HepG2 (cell line): ENCODE measurements around the gene SH3D19. TPM values are rescaled to one million over a fixed set of nuclear protein-coding genes. Genes with fewer than 3 reads are reported as not detected.

ENCODE experiments used
- HOXA3 ChIP-seq: sonication (generic); formaldehyde crosslinking; IDR thresholded peaks from 2 replicates; pipeline ENCODE4 v1.5.0; 2020; ENCODE audit warnings: missing genetic modification reagents
- ISL2 ChIP-seq: sonication (generic); formaldehyde crosslinking; IDR thresholded peaks from 2 replicates; pipeline ENCODE4 v1.5.0; 2020; ENCODE audit warnings: missing genetic modification reagents
- KDM1A ChIP-seq: IDR thresholded peaks from 2 replicates; pipeline ENCODE4 v1.6.1; 2016; ENCODE audit warnings: missing compliant biosample characterization
- RAD51 ChIP-seq: fragments of 450-650 bp; IDR thresholded peaks from 2 replicates; pipeline ENCODE4 v1.6.1; 2016; ENCODE audit warnings: borderline replicate concordance
- SMAD9 ChIP-seq: sonication (generic); formaldehyde crosslinking; IDR thresholded peaks from 2 replicates; pipeline ENCODE4 v1.5.1; 2020; ENCODE audit warnings: mild to moderate bottlenecking, missing genetic modification reagents
- ZNF30 ChIP-seq: sonication (generic); formaldehyde crosslinking; IDR thresholded peaks from 2 replicates; pipeline ENCODE4 v1.5.0; 2020; ENCODE audit warnings: mild to moderate bottlenecking, missing genetic modification reagents
- ZNF629 ChIP-seq: sonication (generic); formaldehyde crosslinking; conservative IDR thresholded peaks from 2 replicates; pipeline ENCODE4 v1.5.0; 2020; ENCODE audit warnings: missing genetic modification reagents
- ZNF790 ChIP-seq: sonication (generic); formaldehyde crosslinking; IDR thresholded peaks from 2 replicates; pipeline ENCODE4 v1.8.0; 2022; ENCODE audit warnings: missing genetic modification reagents, mild to moderate bottlenecking, borderline replicate concordance
- polyA plus RNA-seq, 8 experiments: library from polyadenylated mRNA; depleted of rRNA in 3 of 8; stranded (reverse) in 7 of 8; unstranded in 1 of 8; fragments of >200 nt; fragmentation: Illumina TruSeq in 4 of 8; extraction: Trizol in 4 of 8; gene quantifications; 2 replicates each; pipeline versions ENCODE4 v1.2.1 to v1.2.3, GENCODE V29; 2011 to 2016; ENCODE audit warnings: low read depth in 4 of 8, missing spikeins in 1 of 8, mixed read lengths in 1 of 8; ENCODE audit not compliant: insufficient read depth in 1 of 8
- total RNA-seq, 5 experiments: library from RNA; depleted of rRNA; stranded (reverse); fragments of >200 nt; fragmentation: Illumina TruSeq; extraction: Trizol; gene quantifications; 2 replicates each; pipeline ENCODE4 v1.2.3, GENCODE V29; 2016; ENCODE audit warnings: low read depth in 1 of 5
- TF ChIP-seq, protein P1 (sequence below): sonication (generic); formaldehyde crosslinking; IDR thresholded peaks from 2 replicates; pipeline ENCODE4 v1.9.0; 2021; ENCODE audit warnings: mild to moderate bottlenecking, missing genetic modification reagents
- TF ChIP-seq, protein P2 (sequence below): sonication (generic); formaldehyde crosslinking; IDR thresholded peaks from 2 replicates; pipeline ENCODE4 v1.5.0; 2020; ENCODE audit warnings: mild to moderate bottlenecking, missing genetic modification reagents, moderate library complexity
- TF ChIP-seq, protein P3 (sequence below): sonication (generic); formaldehyde crosslinking; IDR thresholded peaks from 2 replicates; pipeline ENCODE4 v1.9.0; 2022; ENCODE audit warnings: low read depth, missing genetic modification reagents
- TF ChIP-seq, protein P4 (sequence below): sonication (generic); formaldehyde crosslinking; IDR thresholded peaks from 2 replicates; pipeline ENCODE4 v1.4.0; 2020; ENCODE audit warnings: missing genetic modification reagents
- TF ChIP-seq, protein P5 (sequence below): IDR thresholded peaks from 2 replicates; pipeline ENCODE4 v1.6.1; 2016; ENCODE audit warnings: mild to moderate bottlenecking
- TF ChIP-seq, protein P6 (sequence below): sonication (generic); formaldehyde crosslinking; conservative IDR thresholded peaks from 2 replicates; pipeline ENCODE4 v1.4.0; 2020; ENCODE audit warnings: missing genetic modification reagents

The SH3D19 gene
- total and polyA plus RNA-seq, 2 of the 13 experiments (the other 11 are each of a cell fraction or from before 2014, with no cell fraction given): 31.2 to 38.0 TPM

DNA sequence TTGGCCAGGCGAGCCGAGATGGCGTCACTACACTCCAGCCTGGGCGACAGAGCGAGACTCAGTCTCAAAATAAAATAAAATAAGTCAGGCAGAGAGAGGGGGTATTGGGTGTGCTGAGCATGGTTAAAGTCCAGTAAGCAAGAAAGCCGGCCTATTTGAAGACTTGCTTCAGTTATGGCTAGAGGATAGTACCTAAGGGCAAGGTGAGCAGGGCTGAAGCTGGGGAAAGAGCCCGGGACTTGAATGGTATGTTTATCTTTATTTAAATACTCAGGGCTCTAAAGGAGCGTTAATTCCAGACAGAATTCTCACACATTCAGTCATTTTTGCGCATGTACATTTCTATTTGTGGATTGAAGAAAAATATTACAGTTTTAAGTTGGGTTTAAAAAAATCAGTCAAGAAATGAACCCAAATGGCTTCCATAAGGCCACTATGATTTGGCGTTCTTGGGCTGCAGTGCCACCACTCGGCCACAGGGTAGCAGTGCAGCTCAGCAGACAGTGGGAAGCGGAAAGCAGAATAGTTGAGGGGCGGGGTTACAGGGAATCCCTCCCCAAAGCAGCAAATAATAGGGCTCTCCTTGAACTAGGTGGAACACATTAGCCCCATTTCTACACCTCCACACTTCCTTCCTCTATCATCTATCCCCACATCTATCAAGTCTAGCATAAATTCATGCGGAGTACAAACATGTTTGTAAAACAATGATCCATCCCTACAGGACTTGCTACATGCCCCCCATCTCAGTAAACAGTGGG is 37.2 kb upstream of the SH3D19 start (continued):
- TF ChIP-seq, protein P1, sequence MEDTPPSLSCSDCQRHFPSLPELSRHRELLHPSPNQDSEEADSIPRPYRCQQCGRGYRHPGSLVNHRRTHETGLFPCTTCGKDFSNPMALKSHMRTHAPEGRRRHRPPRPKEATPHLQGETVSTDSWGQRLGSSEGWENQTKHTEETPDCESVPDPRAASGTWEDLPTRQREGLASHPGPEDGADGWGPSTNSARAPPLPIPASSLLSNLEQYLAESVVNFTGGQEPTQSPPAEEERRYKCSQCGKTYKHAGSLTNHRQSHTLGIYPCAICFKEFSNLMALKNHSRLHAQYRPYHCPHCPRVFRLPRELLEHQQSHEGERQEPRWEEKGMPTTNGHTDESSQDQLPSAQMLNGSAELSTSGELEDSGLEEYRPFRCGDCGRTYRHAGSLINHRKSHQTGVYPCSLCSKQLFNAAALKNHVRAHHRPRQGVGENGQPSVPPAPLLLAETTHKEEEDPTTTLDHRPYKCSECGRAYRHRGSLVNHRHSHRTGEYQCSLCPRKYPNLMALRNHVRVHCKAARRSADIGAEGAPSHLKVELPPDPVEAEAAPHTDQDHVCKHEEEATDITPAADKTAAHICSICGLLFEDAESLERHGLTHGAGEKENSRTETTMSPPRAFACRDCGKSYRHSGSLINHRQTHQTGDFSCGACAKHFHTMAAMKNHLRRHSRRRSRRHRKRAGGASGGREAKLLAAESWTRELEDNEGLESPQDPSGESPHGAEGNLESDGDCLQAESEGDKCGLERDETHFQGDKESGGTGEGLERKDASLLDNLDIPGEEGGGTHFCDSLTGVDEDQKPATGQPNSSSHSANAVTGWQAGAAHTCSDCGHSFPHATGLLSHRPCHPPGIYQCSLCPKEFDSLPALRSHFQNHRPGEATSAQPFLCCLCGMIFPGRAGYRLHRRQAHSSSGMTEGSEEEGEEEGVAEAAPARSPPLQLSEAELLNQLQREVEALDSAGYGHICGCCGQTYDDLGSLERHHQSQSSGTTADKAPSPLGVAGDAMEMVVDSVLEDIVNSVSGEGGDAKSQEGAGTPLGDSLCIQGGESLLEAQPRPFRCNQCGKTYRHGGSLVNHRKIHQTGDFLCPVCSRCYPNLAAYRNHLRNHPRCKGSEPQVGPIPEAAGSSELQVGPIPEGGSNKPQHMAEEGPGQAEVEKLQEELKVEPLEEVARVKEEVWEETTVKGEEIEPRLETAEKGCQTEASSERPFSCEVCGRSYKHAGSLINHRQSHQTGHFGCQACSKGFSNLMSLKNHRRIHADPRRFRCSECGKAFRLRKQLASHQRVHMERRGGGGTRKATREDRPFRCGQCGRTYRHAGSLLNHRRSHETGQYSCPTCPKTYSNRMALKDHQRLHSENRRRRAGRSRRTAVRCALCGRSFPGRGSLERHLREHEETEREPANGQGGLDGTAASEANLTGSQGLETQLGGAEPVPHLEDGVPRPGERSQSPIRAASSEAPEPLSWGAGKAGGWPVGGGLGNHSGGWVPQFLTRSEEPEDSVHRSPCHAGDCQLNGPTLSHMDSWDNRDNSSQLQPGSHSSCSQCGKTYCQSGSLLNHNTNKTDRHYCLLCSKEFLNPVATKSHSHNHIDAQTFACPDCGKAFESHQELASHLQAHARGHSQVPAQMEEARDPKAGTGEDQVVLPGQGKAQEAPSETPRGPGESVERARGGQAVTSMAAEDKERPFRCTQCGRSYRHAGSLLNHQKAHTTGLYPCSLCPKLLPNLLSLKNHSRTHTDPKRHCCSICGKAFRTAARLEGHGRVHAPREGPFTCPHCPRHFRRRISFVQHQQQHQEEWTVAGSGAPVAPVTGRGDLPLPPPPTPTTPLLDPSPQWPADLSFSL (CRISPR knock-in tag): no peak
- no peak for TF ChIP-seq ZNF629 (CRISPR knock-in tag)
- TF ChIP-seq SMAD9: no peak
- TF ChIP-seq, protein P2, sequence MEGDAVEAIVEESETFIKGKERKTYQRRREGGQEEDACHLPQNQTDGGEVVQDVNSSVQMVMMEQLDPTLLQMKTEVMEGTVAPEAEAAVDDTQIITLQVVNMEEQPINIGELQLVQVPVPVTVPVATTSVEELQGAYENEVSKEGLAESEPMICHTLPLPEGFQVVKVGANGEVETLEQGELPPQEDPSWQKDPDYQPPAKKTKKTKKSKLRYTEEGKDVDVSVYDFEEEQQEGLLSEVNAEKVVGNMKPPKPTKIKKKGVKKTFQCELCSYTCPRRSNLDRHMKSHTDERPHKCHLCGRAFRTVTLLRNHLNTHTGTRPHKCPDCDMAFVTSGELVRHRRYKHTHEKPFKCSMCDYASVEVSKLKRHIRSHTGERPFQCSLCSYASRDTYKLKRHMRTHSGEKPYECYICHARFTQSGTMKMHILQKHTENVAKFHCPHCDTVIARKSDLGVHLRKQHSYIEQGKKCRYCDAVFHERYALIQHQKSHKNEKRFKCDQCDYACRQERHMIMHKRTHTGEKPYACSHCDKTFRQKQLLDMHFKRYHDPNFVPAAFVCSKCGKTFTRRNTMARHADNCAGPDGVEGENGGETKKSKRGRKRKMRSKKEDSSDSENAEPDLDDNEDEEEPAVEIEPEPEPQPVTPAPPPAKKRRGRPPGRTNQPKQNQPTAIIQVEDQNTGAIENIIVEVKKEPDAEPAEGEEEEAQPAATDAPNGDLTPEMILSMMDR: peak; percentile 97
- no peak for TF ChIP-seq HOXA3 (CRISPR knock-in tag)
- no peak for TF ChIP-seq ZNF30
- TF ChIP-seq, protein P3, sequence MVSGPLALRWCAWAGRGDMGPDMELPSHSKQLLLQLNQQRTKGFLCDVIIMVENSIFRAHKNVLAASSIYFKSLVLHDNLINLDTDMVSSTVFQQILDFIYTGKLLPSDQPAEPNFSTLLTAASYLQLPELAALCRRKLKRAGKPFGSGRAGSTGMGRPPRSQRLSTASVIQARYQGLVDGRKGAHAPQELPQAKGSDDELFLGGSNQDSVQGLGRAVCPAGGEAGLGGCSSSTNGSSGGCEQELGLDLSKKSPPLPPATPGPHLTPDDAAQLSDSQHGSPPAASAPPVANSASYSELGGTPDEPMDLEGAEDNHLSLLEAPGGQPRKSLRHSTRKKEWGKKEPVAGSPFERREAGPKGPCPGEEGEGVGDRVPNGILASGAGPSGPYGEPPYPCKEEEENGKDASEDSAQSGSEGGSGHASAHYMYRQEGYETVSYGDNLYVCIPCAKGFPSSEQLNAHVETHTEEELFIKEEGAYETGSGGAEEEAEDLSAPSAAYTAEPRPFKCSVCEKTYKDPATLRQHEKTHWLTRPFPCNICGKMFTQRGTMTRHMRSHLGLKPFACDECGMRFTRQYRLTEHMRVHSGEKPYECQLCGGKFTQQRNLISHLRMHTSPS: no peak
- TF ChIP-seq ZNF790 (CRISPR knock-in tag): no peak
- TF ChIP-seq ISL2: no peak
- TF ChIP-seq, protein P4, sequence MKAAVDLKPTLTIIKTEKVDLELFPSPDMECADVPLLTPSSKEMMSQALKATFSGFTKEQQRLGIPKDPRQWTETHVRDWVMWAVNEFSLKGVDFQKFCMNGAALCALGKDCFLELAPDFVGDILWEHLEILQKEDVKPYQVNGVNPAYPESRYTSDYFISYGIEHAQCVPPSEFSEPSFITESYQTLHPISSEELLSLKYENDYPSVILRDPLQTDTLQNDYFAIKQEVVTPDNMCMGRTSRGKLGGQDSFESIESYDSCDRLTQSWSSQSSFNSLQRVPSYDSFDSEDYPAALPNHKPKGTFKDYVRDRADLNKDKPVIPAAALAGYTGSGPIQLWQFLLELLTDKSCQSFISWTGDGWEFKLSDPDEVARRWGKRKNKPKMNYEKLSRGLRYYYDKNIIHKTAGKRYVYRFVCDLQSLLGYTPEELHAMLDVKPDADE: no peak
- no peak for TF ChIP-seq KDM1A
- TF ChIP-seq RAD51: no peak
- TF ChIP-seq, protein P5, sequence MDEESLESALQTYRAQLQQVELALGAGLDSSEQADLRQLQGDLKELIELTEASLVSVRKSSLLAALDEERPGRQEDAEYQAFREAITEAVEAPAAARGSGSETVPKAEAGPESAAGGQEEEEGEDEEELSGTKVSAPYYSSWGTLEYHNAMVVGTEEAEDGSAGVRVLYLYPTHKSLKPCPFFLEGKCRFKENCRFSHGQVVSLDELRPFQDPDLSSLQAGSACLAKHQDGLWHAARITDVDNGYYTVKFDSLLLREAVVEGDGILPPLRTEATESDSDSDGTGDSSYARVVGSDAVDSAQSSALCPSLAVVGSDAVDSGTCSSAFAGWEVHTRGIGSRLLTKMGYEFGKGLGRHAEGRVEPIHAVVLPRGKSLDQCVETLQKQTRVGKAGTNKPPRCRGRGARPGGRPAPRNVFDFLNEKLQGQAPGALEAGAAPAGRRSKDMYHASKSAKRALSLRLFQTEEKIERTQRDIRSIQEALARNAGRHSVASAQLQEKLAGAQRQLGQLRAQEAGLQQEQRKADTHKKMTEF (CRISPR knock-in tag): 0 out of 2 replicates have a peak, but pooled peaks have one; percentile 23
- TF ChIP-seq, protein P6, sequence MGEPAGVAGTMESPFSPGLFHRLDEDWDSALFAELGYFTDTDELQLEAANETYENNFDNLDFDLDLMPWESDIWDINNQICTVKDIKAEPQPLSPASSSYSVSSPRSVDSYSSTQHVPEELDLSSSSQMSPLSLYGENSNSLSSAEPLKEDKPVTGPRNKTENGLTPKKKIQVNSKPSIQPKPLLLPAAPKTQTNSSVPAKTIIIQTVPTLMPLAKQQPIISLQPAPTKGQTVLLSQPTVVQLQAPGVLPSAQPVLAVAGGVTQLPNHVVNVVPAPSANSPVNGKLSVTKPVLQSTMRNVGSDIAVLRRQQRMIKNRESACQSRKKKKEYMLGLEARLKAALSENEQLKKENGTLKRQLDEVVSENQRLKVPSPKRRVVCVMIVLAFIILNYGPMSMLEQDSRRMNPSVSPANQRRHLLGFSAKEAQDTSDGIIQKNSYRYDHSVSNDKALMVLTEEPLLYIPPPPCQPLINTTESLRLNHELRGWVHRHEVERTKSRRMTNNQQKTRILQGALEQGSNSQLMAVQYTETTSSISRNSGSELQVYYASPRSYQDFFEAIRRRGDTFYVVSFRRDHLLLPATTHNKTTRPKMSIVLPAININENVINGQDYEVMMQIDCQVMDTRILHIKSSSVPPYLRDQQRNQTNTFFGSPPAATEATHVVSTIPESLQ (CRISPR knock-in tag): no peak
